ELF-1 (cell line): Measurements from ENCODE around the gene XPO6.
"Not testable (repeated sequence)": the region's sequence is repeated elsewhere in the genome, so short reads cannot be mapped to it uniquely, and the experiment has no call there.

ENCODE experiments used
- DNase-seq: peaks from one replicate; pipeline ENCODE4 v3.0.0-alpha.2; 2016; ENCODE audit warnings: low read depth, low spot score

The XPO6 gene

GRCh38 chr16:28151180-28151579, 60.6 kb downstream of the XPO6 start:
- no peak for DNase-seq

GRCh38 chr16:28149011-28149888, 62.5 kb downstream of the XPO6 start:
- DNase-seq: no peak

GRCh38 chr16:28146536-28146935, 65.2 kb downstream of the XPO6 start:
- DNase-seq: peak; percentile 44

- no peak for DNase-seq
Measured at GRCh38 chr16:28145796-28146195, 66.0 kb downstream of the XPO6 start.

GRCh38 chr16:28140788-28141618, 70.8 kb downstream of the XPO6 start:
- no peak for DNase-seq

GRCh38 chr16:28139530-28139929, 72.2 kb downstream of the XPO6 start:
- no peak for DNase-seq

- no peak for DNase-seq
Measured at GRCh38 chr16:28136751-28137434, 74.9 kb downstream of the XPO6 start.

GRCh38 chr16:28133666-28134065, 78.1 kb downstream of the XPO6 start:
- DNase-seq: no peak

- DNase-seq: no peak
Measured at GRCh38 chr16:28131743-28132393, 79.9 kb downstream of the XPO6 start.

- no peak for DNase-seq
Measured at GRCh38 chr16:28131181-28131580, 80.6 kb downstream of the XPO6 start.

GRCh38 chr16:28130099-28131088, 81.4 kb downstream of the XPO6 start:
- DNase-seq: no peak

- no peak for DNase-seq
Measured at GRCh38 chr16:28126684-28127620, 84.8 kb downstream of the XPO6 start.

GRCh38 chr16:28125592-28125991, 86.2 kb downstream of the XPO6 start:
- no peak for DNase-seq

- DNase-seq: no peak
Measured at GRCh38 chr16:28121527-28121926, 90.2 kb downstream of the XPO6 start.

GRCh38 chr16:28120754-28121153, 91.0 kb downstream of the XPO6 start:
- DNase-seq: no peak

- no peak for DNase-seq
Measured at GRCh38 chr16:28118637-28119036, 93.1 kb downstream of the XPO6 start.

- no peak for DNase-seq
Measured at GRCh38 chr16:28117168-28117565, 94.6 kb downstream of the XPO6 start.

- not testable (repeated sequence) for DNase-seq
Measured at GRCh38 chr16:28115866-28116265, 95.9 kb downstream of the XPO6 start.

- DNase-seq: no peak
Measured at GRCh38 chr16:28112908-28113307, 98.9 kb downstream of the XPO6 start.
